K562 (cell line): ENCODE measurements around the gene KLHL12. TPM values are rescaled to one million over a fixed set of nuclear protein-coding genes. Genes with fewer than 3 reads are reported as not detected.

ENCODE experiments used
- ARID2 ChIP-seq: fragments of 450-650 bp; IDR thresholded peaks from 2 replicates; pipeline ENCODE4 v1.6.1; 2017; ENCODE audit warnings: antibody characterized with exemption, mild to moderate bottlenecking
- CREBBP ChIP-seq: IDR thresholded peaks from one replicate; pipeline ENCODE4 v1.6.1; 2012; ENCODE audit warnings: low read depth, mild to moderate bottlenecking, control low read depth, inconsistent platforms, low read length
- EHMT2 ChIP-seq: fragments of 450-650 bp; IDR thresholded peaks from 2 replicates; pipeline ENCODE4 v1.6.1; 2018; ENCODE audit warnings: antibody characterized with exemption
- FOXP1 ChIP-seq: sonication (generic); formaldehyde crosslinking; IDR thresholded peaks from 2 replicates; pipeline ENCODE4 v1.8.0; 2022; ENCODE audit warnings: mild to moderate bottlenecking, missing genetic modification reagents
- GABPA ChIP-seq: fragments of 200-800 bp; sonication (Bioruptor generic); conservative IDR thresholded peaks from 2 replicates; pipeline ENCODE4 v1.6.1; 2016; ENCODE audit warnings: low read depth, missing genetic modification characterization, missing compliant biosample characterization
- HEY1 ChIP-seq: fragments of 250-450 bp; sonication (Bioruptor Pico); IDR thresholded peaks from 2 replicates; pipeline ENCODE4 v1.5.0; 2020; ENCODE audit warnings: mild to moderate bottlenecking, moderate library complexity, borderline replicate concordance
- HNRNPH1 ChIP-seq: fragments of 200-400 bp; formaldehyde crosslinking; optimal IDR thresholded peaks from 2 replicates; pipeline ENCODE3; 2017; ENCODE audit warnings: low read depth, mild to moderate bottlenecking, low read length, moderate library complexity
- MCM7 ChIP-seq, 2 experiments: fragments of 450-650 bp; IDR thresholded peaks; 2 replicates each; pipeline ENCODE4 v1.6.1; 2016 to 2018
- MECOM ChIP-seq: fragments of 250-450 bp; sonication (Bioruptor Pico); IDR thresholded peaks from 2 replicates; pipeline ENCODE4 v1.8.0; 2022; ENCODE audit warnings: inconsistent platforms
- MEIS2 ChIP-seq: fragments of 450-650 bp; IDR thresholded peaks from 2 replicates; pipeline ENCODE4 v1.6.1; 2014; ENCODE audit warnings: mild to moderate bottlenecking; ENCODE audit not compliant: partially characterized antibody
- NCOA2 ChIP-seq, 2 experiments: fragments of 450-650 bp; IDR thresholded peaks; 2 replicates each; pipeline ENCODE4 v1.6.1; 2018; ENCODE audit warnings: mild to moderate bottlenecking in 2 of 2, moderate library complexity in 1 of 2; ENCODE audit not compliant: partially characterized antibody in 2 of 2
- NUFIP1 ChIP-seq: fragments of 450-650 bp; IDR thresholded peaks from 2 replicates; pipeline ENCODE4 v1.6.1; 2018; ENCODE audit not compliant: partially characterized antibody
- RBM39 ChIP-seq: fragments of 200-400 bp; formaldehyde crosslinking; optimal IDR thresholded peaks from 2 replicates; pipeline ENCODE3; 2018; ENCODE audit warnings: low read depth, low read length
- RFX5 ChIP-seq: IDR thresholded peaks from 2 replicates; pipeline ENCODE4 v1.6.1; 2011; ENCODE audit warnings: low read depth, mild to moderate bottlenecking, improper control_type of control experiment, low read length
- RNF2 ChIP-seq: sonication (generic); IDR thresholded peaks from 2 replicates; pipeline ENCODE4 v1.6.1; 2016
- SP1 ChIP-seq: sonication (generic); formaldehyde crosslinking; IDR thresholded peaks from 2 replicates; pipeline ENCODE4 v1.8.1; 2022; ENCODE audit warnings: mild to moderate bottlenecking, missing genetic modification reagents
- SREBF1 ChIP-seq: fragments of 150-350 bp; IDR thresholded peaks from 2 replicates; pipeline ENCODE4 v1.6.1; 2014; ENCODE audit warnings: antibody characterized with exemption, low read depth, low read length, borderline replicate concordance
- STAG1 ChIP-seq: sonication (generic); formaldehyde crosslinking; IDR thresholded peaks from 2 replicates; pipeline ENCODE4 v1.5.0; 2020; ENCODE audit warnings: missing genetic modification reagents, borderline replicate concordance
- TSC22D4 ChIP-seq: fragments of 450-650 bp; IDR thresholded peaks from 2 replicates; pipeline ENCODE4 v1.6.1; 2016; ENCODE audit warnings: missing genetic modification characterization, missing biosample characterization, control low read depth
- WHSC1 ChIP-seq: IDR thresholded peaks from one replicate; pipeline ENCODE4 v1.6.1; 2012; ENCODE audit warnings: low read length, control low read depth, inconsistent platforms
- ZC3H8 ChIP-seq: fragments of 450-650 bp; IDR thresholded peaks from 2 replicates; pipeline ENCODE4 v1.6.1; 2017
- ZEB2 ChIP-seq: fragments of 450-650 bp; IDR thresholded peaks from 2 replicates; pipeline ENCODE4 v1.6.1; 2016
- ZNF224 ChIP-seq: sonication (generic); formaldehyde crosslinking; IDR thresholded peaks from 2 replicates; pipeline ENCODE4 v1.8.0; 2022; ENCODE audit warnings: mild to moderate bottlenecking, missing genetic modification reagents
- ZNF274 ChIP-seq: IDR thresholded peaks from 2 replicates; pipeline ENCODE4 v1.6.1; 2011; ENCODE audit warnings: low read depth, mild to moderate bottlenecking, low read length, moderate library complexity, borderline replicate concordance
- ZNF347 ChIP-seq: fragments of 450-650 bp; formaldehyde crosslinking; IDR thresholded peaks from 2 replicates; pipeline ENCODE4 v1.4.0; 2020; ENCODE audit warnings: low read depth, mild to moderate bottlenecking, moderate library complexity
- polyA plus RNA-seq, 8 experiments: library from polyadenylated mRNA; depleted of rRNA in 4 of 8; stranded (reverse) in 5 of 8; unstranded in 3 of 8; fragments of >200 nt; fragmentation: Nextera tagmentation in 2 of 8; fragmentation: Illumina TruSeq in 1 of 8; extraction: Ambion mirVana in 2 of 8; extraction: Trizol in 1 of 8; gene quantifications; 2 replicates each; pipeline versions ENCODE4 v1.2.1 to v1.2.3, GENCODE V29; 2011 to 2014; ENCODE audit warnings: inconsistent platforms in 1 of 8, missing spikeins in 1 of 8
- total RNA-seq, 7 experiments: library from RNA; depleted of rRNA in 6 of 7; stranded (reverse); fragments of >200 nt in 6 of 7; fragmentation: Illumina TruSeq in 2 of 7; extraction: Trizol in 2 of 7; gene quantifications; 2 replicates each; pipeline versions ENCODE4 v1.2.1 to v1.2.3, GENCODE V29; 2011 to 2021; ENCODE audit warnings: low replicate concordance in 1 of 7
- TF ChIP-seq, protein P1 (sequence below): fragments of 250-450 bp; sonication (Bioruptor Pico); IDR thresholded peaks from 2 replicates; pipeline ENCODE4 v1.4.0; 2020; ENCODE audit warnings: borderline replicate concordance
- TF ChIP-seq, protein P2 (sequence below): fragments of 200-800 bp; sonication (Bioruptor generic); IDR thresholded peaks from 2 replicates; pipeline ENCODE4 v1.6.1; 2017; ENCODE audit warnings: missing genetic modification characterization, missing compliant biosample characterization
- TF ChIP-seq, protein P3 (sequence below): fragments of 450-650 bp; IDR thresholded peaks from 2 replicates; pipeline ENCODE4 v1.6.1; 2016; ENCODE audit warnings: antibody characterized with exemption

Gene KLHL12
- total and polyA plus RNA-seq, 9 of the 15 experiments (the other 6 are each of a cell fraction or from before 2014, with no cell fraction given), result 23.1 to 85.1 (median 35.0) TPM

DNA sequence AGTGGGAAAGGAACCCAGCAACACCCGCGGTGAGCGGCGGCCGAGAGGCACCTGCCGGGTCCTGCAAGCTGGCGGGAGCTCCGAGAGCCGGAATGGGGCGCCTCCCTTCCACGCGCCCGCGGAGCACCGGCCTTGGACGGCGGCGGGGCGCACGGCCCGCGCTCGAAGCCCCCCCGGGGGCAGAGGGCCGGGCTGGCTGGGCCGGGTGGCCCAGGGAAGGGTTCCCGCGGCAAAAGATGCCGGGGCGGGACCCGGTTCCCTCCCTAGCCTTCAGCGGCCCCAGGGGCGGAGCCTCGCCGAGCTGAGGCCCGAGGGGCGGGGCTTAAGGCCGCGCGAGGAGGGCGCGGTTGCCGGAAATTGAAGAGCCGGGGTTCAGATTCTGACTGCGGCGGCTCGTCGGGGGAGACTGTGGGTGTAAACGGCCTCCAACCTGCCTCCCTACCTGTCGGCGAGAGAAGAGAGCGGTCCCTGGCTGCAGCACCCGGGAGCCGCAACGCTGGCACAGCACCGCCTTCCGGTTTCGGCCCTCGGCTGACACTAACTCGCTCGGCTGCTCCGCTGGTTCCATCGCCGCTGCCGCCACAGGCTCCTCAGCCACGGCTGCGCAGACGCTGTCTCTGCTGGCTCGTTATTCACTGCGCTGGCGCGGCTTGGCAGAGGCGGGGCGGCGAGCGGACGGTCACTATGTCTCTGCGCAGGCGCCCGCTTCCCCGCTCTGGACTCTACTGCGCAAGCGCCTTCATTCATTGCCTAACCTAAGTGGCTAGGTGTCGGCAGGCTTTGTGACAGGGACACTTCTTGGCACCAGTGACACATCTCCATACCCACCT lies 38.3 kb downstream of the KLHL12 start, which contains the start of gene RABIF (continued):
- TF ChIP-seq SREBF1 (no peak), MCM7 (IDR thresholded peaks at IDR 0.05) (no peak), NUFIP1 (no peak), FOXP1 (peak; percentile 89), MEIS2 (peak; percentile 98), EHMT2 (no peak), SP1 (CRISPR knock-in tag) (peak; percentile 75), STAG1 (CRISPR knock-in tag) (0 out of 2 replicates have a peak, but pooled peaks have one; percentile 8), WHSC1 (peak; percentile 31), GABPA (tag) (peak; percentile 87), HNRNPH1 (no peak), MECOM (CRISPR knock-in tag) (no peak), HEY1 (0 out of 2 replicates have a peak, but pooled peaks have one; percentile 68), TSC22D4 (tag) (no peak), ZC3H8 (no peak), RFX5 (no peak), ARID2 (no peak), ZNF274 (no peak), CREBBP (no peak), ZNF224 (no peak), RNF2 (0 out of 2 replicates have a peak, but pooled peaks have one; percentile 11), RBM39 (no peak), ZEB2 (no peak), ZNF347 (no peak), NCOA2 (IDR thresholded peaks at IDR 0.05; ENCODE audit: partially characterized antibody in 2 of 2) (no peak)
- TF ChIP-seq, protein P1, sequence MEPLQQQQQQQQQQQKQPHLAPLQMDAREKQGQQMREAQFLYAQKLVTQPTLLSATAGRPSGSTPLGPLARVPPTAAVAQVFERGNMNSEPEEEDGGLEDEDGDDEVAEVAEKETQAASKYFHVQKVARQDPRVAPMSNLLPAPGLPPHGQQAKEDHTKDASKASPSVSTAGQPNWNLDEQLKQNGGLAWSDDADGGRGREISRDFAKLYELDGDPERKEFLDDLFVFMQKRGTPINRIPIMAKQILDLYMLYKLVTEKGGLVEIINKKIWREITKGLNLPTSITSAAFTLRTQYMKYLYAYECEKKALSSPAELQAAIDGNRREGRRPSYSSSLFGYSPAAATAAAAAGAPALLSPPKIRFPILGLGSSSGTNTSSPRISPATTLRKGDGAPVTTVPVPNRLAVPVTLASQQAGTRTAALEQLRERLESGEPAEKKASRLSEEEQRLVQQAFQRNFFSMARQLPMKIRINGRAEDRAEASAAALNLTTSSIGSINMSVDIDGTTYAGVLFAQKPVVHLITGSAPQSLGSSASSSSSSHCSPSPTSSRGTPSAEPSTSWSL (CRISPR knock-in tag), result no peak
- TF ChIP-seq, protein P2, sequence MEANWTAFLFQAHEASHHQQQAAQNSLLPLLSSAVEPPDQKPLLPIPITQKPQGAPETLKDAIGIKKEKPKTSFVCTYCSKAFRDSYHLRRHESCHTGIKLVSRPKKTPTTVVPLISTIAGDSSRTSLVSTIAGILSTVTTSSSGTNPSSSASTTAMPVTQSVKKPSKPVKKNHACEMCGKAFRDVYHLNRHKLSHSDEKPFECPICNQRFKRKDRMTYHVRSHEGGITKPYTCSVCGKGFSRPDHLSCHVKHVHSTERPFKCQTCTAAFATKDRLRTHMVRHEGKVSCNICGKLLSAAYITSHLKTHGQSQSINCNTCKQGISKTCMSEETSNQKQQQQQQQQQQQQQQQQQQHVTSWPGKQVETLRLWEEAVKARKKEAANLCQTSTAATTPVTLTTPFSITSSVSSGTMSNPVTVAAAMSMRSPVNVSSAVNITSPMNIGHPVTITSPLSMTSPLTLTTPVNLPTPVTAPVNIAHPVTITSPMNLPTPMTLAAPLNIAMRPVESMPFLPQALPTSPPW, result peak; percentile 81
- TF ChIP-seq, protein P3, sequence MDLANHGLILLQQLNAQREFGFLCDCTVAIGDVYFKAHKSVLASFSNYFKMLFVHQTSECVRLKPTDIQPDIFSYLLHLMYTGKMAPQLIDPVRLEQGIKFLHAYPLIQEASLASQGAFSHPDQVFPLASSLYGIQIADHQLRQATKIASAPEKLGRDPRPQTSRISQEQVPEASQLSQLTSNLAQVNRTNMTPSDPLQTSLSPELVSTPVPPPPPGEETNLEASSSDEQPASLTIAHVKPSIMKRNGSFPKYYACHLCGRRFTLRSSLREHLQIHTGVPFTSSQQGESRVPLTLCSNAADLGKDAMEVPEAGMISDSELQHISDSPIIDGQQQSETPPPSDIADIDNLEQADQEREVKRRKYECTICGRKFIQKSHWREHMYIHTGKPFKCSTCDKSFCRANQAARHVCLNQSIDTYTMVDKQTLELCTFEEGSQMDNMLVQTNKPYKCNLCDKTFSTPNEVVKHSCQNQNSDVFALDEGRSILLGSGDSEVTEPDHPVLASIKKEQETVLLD, result peak; percentile 99
